Panc1 (cell line): ENCODE results near the gene PCDH15.

ENCODE experiments used
- POLR2AphosphoS5 ChIP-seq: IDR thresholded peaks from 2 replicates; pipeline ENCODE4 v1.6.1; 2012; ENCODE audit warnings: mild to moderate bottlenecking, low read depth, low read length, moderate library complexity
- TF ChIP-seq, protein P1 (sequence below): fragments of 450-650 bp; IDR thresholded peaks from 2 replicates; pipeline ENCODE4 v1.5.1; 2017; ENCODE audit warnings: mild to moderate bottlenecking
- TF ChIP-seq, protein P2 (sequence below), 2 experiments: IDR thresholded peaks; 2 replicates each; pipeline ENCODE4 v1.6.1; 2011 to 2012; ENCODE audit warnings: low read depth in 2 of 2, control low read depth in 1 of 2, low read length in 1 of 2, mild to moderate bottlenecking in 1 of 2, moderate library complexity in 1 of 2; ENCODE audit not compliant: insufficient read depth in 1 of 2

DNA sequence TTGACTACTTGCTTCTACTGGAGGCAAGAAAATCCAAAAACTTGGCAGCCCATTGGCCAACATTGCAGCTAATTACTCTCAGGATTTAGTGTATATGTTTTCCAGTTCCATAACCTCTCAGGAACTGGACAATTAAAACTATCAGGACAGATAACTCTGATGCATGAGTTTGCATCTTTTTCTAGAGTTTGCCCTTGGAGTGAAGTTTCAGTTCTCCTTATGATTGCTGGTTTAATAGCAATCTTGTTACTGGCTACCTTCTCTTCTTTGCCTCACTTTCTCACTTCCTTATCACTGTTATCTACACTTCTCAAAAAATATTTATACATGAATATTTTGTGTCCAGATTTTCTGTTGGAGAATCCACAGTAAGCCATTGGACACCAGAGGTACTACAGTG, 735.9 kb downstream of the PCDH15 start:
- TF ChIP-seq, protein P1, sequence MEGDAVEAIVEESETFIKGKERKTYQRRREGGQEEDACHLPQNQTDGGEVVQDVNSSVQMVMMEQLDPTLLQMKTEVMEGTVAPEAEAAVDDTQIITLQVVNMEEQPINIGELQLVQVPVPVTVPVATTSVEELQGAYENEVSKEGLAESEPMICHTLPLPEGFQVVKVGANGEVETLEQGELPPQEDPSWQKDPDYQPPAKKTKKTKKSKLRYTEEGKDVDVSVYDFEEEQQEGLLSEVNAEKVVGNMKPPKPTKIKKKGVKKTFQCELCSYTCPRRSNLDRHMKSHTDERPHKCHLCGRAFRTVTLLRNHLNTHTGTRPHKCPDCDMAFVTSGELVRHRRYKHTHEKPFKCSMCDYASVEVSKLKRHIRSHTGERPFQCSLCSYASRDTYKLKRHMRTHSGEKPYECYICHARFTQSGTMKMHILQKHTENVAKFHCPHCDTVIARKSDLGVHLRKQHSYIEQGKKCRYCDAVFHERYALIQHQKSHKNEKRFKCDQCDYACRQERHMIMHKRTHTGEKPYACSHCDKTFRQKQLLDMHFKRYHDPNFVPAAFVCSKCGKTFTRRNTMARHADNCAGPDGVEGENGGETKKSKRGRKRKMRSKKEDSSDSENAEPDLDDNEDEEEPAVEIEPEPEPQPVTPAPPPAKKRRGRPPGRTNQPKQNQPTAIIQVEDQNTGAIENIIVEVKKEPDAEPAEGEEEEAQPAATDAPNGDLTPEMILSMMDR = no peak
- no peak for TF ChIP-seq POLR2AphosphoS5
- TF ChIP-seq, protein P2, sequence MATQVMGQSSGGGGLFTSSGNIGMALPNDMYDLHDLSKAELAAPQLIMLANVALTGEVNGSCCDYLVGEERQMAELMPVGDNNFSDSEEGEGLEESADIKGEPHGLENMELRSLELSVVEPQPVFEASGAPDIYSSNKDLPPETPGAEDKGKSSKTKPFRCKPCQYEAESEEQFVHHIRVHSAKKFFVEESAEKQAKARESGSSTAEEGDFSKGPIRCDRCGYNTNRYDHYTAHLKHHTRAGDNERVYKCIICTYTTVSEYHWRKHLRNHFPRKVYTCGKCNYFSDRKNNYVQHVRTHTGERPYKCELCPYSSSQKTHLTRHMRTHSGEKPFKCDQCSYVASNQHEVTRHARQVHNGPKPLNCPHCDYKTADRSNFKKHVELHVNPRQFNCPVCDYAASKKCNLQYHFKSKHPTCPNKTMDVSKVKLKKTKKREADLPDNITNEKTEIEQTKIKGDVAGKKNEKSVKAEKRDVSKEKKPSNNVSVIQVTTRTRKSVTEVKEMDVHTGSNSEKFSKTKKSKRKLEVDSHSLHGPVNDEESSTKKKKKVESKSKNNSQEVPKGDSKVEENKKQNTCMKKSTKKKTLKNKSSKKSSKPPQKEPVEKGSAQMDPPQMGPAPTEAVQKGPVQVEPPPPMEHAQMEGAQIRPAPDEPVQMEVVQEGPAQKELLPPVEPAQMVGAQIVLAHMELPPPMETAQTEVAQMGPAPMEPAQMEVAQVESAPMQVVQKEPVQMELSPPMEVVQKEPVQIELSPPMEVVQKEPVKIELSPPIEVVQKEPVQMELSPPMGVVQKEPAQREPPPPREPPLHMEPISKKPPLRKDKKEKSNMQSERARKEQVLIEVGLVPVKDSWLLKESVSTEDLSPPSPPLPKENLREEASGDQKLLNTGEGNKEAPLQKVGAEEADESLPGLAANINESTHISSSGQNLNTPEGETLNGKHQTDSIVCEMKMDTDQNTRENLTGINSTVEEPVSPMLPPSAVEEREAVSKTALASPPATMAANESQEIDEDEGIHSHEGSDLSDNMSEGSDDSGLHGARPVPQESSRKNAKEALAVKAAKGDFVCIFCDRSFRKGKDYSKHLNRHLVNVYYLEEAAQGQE (IDR thresholded peaks at IDR 0.05; ENCODE audit: insufficient read depth in 1 of 2, low read depth in 2 of 2, low read length in 1 of 2) = no peak
